Ovary (tissue), 3 donors: Measurements from ENCODE around the gene BTN1A1.

ENCODE experiments used
- EP300 ChIP-seq: sonication (generic); formaldehyde crosslinking; IDR thresholded peaks from one replicate; pipeline ENCODE4 v1.6.1; 2017; ENCODE audit warnings: antibody characterized with exemption
- POLR2A ChIP-seq: fragments of 450-650 bp; IDR thresholded peaks from one replicate; pipeline ENCODE4 v1.6.1; 2017; ENCODE audit warnings: antibody characterized with exemption, mild to moderate bottlenecking, moderate library complexity
- TF ChIP-seq, protein P1 (sequence below), 3 donors: fragments of 450-650 bp in 2 of 3; fragments of 200-600 bp in 1 of 3; IDR thresholded peaks; one replicate each; pipeline versions ENCODE4 v1.5.1 to v1.8.0; 2016 to 2022; ENCODE audit warnings: antibody characterized with exemption in 3 of 3, mild to moderate bottlenecking in 1 of 3
- donor health status: DM: no; HTN: no; CAD: no.

DNA sequence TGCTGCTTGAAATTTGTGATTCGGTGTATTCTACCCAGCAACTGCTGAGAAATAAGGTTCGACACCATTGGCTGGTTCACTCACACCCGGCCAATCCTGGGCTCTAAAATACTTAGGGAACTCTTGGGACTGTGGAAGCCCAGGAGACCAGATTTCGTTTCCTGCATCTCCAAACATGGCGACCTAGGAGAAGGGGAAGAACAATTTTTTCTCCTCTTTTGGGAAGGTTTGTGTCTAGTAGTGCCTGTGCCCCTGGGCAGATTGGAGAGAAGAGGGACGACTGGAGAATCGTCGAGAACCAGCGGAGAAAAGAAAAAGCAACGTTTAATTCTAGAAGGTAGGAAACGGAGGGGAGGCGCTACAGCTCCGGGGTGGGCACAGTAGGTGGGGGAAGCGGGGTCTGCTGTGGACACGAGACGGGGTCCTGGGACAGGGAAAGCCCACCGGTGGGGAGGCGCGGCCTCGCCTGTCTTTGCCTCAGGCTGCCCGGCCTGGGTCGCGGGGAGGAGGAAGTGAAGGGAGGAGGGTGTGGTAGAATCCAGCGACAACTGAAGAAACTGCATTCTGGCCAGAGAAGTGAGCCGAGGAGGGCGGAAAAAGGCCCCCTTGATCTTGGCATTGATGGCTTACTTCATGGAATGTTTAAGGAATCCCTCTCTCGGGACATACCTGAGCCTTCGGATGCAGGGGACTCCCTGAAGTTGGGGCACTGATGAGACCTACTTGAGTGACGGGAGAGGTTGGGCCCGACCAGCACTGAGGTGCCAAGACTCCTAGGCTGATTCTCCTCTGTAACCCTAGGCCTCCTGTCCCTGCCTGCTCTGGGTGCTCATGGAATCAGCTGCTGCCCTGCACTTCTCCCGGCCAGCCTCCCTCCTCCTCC, 42.1 kb upstream of the BTN1A1 start, which contains the start of gene BTN2A1:
- TF ChIP-seq, protein P1, sequence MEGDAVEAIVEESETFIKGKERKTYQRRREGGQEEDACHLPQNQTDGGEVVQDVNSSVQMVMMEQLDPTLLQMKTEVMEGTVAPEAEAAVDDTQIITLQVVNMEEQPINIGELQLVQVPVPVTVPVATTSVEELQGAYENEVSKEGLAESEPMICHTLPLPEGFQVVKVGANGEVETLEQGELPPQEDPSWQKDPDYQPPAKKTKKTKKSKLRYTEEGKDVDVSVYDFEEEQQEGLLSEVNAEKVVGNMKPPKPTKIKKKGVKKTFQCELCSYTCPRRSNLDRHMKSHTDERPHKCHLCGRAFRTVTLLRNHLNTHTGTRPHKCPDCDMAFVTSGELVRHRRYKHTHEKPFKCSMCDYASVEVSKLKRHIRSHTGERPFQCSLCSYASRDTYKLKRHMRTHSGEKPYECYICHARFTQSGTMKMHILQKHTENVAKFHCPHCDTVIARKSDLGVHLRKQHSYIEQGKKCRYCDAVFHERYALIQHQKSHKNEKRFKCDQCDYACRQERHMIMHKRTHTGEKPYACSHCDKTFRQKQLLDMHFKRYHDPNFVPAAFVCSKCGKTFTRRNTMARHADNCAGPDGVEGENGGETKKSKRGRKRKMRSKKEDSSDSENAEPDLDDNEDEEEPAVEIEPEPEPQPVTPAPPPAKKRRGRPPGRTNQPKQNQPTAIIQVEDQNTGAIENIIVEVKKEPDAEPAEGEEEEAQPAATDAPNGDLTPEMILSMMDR (IDR thresholded peaks at IDR 0.05) = no peak
- TF ChIP-seq POLR2A = no peak
- TF ChIP-seq EP300 = no peak
